Esophagus squamous epithelium (tissue), 5 donors: ENCODE data around the gene STK32C. TPM values are rescaled to one million over a fixed set of nuclear protein-coding genes. Genes with fewer than 3 reads are reported as not detected.

Source experiments
- DNase-seq: peaks from one replicate; lab custom pipeline; 2025; lab: John Stamatoyannopoulos, UW
- H3K27ac ChIP-seq, 4 donors: fragments of 200-600 bp; sonication (generic); one replicate each; pipeline ENCODE4 v1.5.1; 2016 to 2019; ENCODE audit warnings: mild to moderate bottlenecking in 1 of 4
- H3K27me3 ChIP-seq, 4 donors: fragments of 200-600 bp; sonication (generic); 1 replicate in 3 of 4; 2 replicates in 1 of 4; pipeline versions ENCODE4 v1.5.1 to v1.6.0; 2017 to 2021; ENCODE audit warnings: antibody characterized with exemption in 1 of 4
- H3K36me3 ChIP-seq, 3 donors: fragments of 200-600 bp; sonication (generic); one replicate each; pipeline ENCODE4 v1.5.1; 2016 to 2019
- H3K4me1 ChIP-seq, 3 donors: fragments of 200-600 bp; sonication (generic); one replicate each; pipeline ENCODE4 v1.5.1; 2017 to 2019
- H3K4me3 ChIP-seq, 4 donors: fragments of 200-600 bp; sonication (generic); 1 replicate in 3 of 4; 2 replicates in 1 of 4; pipeline ENCODE4 v1.5.1; 2016 to 2019; ENCODE audit warnings: mild to moderate bottlenecking in 2 of 4, moderate library complexity in 1 of 4
- H3K9me3 ChIP-seq, 3 donors: fragments of 200-600 bp; sonication (generic); one replicate each; pipeline ENCODE4 v1.5.1; 2016 to 2019
- POLR2A ChIP-seq, 4 donors: fragments of 450-650 bp; IDR thresholded peaks; one replicate each; pipeline ENCODE4 v1.6.1; 2017; ENCODE audit warnings: antibody characterized with exemption in 4 of 4, mild to moderate bottlenecking in 4 of 4, moderate library complexity in 3 of 4
- whole genome bisulfite sequencing, 2 donors: methylation state at CpG; one replicate each; pipeline ENCODE4 v1.1.5; 2018; 5-methylcytosine and 5-hydroxymethylcytosine counted together
- intact Hi-C: fragments of 100-400 bp; cut with DNase I; formaldehyde crosslinking; loops from one replicate; pipeline ENCODE4 v1.15.0; 2022
- total RNA-seq, 4 donors: library from RNA; depleted of rRNA; stranded (reverse); fragments of >200 nt; gene quantifications; one replicate each; pipeline ENCODE4 v1.1.0, GENCODE V29; 2016
- TF ChIP-seq, protein P1 (sequence below), 6 experiments: fragments of 450-650 bp in 4 of 6; fragments of 200-600 bp in 2 of 6; sonication (generic) in 2 of 6; IDR thresholded peaks; one replicate each; pipeline ENCODE4 v1.5.1; 2016 to 2019; ENCODE audit warnings: antibody characterized with exemption in 6 of 6, mild to moderate bottlenecking in 4 of 6, moderate library complexity in 4 of 6
- donor health status: DM: yes; HTN: yes; CAD: no.

STK32C gene
- total RNA-seq, 4 donors from 2014 or later = 2.3 to 5.5 (median 2.6) TPM

DNA sequence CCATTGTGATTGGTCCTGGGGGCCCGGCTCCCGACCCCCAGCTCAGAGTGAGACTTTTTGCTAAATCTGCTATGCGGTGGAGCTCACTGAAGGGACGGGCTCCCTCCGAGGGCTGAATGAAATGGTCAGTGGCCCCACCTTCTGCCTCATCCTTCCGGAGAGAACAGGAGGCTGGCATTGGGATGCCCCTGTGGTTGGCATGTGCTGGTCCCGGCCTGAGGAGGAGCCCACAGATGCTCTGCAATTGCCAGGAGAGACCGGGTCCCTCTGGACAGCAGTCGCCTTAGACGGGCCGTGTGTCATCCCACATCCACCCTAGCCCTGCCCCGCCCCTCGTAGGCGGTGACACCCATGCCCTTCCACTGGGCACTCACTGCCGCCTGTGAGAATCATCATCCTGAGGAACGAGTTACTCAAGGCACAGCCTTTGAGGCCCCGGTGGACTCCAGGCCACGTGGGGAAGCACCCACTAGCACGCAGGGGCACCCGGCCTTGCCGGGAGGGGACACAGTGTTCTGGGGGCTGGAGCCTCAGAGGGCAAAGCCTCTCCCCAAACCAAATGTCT, 142.3 kb downstream of the STK32C start:
- intact Hi-C loops = no loop called here
- no peak for DNase-seq
- H3K27ac ChIP-seq = no peak overlapping the region

DNA sequence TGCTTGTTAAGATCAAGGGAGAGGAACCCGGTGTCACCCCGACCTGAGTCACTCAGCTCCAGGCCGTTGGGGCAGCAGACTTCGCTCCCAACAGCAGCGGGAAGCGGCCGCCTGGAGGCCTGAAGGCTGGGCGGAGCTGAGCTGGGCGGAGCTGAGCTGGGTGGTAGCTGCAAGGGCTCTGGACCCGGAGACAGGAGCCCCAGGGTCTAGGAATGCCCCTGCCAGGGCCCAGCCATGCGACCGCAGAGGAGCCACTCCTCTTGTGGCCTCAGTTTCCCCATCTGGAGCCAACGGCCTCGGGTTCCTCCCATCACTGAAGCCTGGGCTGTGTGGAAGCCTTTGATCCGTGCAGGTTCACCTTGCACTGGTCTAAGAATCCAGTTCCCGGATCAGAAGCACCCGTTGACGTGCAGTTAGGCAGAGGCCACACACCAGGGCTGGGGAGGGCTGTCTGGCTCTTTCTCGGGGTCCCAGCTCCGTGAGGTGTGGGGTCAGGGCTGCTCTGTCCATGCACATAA, 142.9 kb downstream of the STK32C start:
- Histone ChIP-seq H3K36me3 (no peaks in the 10 kb centered on the region), H3K27me3 (peaks cover 0 to 48% (median 0%) of the 10 kb centered on the region in 4 donors), H3K9me3 (no peaks in the 10 kb centered on the region), H3K4me1 (peaks cover 0 to 9% (median 0%) of the 10 kb centered on the region in 3 donors), H3K27ac (no peak overlapping the region), H3K4me3 (no peak overlapping the region)
- 21 to 41% methylated on average over 8 to 10 of the region's 20 CpGs for WGBS, 2 donors
- TF ChIP-seq, protein P1, sequence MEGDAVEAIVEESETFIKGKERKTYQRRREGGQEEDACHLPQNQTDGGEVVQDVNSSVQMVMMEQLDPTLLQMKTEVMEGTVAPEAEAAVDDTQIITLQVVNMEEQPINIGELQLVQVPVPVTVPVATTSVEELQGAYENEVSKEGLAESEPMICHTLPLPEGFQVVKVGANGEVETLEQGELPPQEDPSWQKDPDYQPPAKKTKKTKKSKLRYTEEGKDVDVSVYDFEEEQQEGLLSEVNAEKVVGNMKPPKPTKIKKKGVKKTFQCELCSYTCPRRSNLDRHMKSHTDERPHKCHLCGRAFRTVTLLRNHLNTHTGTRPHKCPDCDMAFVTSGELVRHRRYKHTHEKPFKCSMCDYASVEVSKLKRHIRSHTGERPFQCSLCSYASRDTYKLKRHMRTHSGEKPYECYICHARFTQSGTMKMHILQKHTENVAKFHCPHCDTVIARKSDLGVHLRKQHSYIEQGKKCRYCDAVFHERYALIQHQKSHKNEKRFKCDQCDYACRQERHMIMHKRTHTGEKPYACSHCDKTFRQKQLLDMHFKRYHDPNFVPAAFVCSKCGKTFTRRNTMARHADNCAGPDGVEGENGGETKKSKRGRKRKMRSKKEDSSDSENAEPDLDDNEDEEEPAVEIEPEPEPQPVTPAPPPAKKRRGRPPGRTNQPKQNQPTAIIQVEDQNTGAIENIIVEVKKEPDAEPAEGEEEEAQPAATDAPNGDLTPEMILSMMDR (IDR thresholded peaks at IDR 0.05) = no peak
- no peak for TF ChIP-seq POLR2A (IDR thresholded peaks at IDR 0.05)
- intact Hi-C loops = no loop called here
- DNase-seq = no peak

More for the DNA sequence above, 142.3 kb downstream of the STK32C start:
- no peak overlapping the region for H3K4me3 ChIP-seq
- 87 to 100% methylated on average over 1 to 6 of the region's 21 CpGs for WGBS, 2 donors
- H3K27me3 ChIP-seq = peaks cover 0 to 55% (median 0%) of the 10 kb centered on the region in 4 donors
- no peaks in the 10 kb centered on the region for H3K36me3 ChIP-seq
- TF ChIP-seq, protein P1 (IDR thresholded peaks at IDR 0.05) = no peak
- no peak for TF ChIP-seq POLR2A (IDR thresholded peaks at IDR 0.05)
- no peaks in the 10 kb centered on the region for H3K9me3 ChIP-seq
- H3K4me1 ChIP-seq = peaks cover 0 to 9% (median 0%) of the 10 kb centered on the region in 3 donors

DNA sequence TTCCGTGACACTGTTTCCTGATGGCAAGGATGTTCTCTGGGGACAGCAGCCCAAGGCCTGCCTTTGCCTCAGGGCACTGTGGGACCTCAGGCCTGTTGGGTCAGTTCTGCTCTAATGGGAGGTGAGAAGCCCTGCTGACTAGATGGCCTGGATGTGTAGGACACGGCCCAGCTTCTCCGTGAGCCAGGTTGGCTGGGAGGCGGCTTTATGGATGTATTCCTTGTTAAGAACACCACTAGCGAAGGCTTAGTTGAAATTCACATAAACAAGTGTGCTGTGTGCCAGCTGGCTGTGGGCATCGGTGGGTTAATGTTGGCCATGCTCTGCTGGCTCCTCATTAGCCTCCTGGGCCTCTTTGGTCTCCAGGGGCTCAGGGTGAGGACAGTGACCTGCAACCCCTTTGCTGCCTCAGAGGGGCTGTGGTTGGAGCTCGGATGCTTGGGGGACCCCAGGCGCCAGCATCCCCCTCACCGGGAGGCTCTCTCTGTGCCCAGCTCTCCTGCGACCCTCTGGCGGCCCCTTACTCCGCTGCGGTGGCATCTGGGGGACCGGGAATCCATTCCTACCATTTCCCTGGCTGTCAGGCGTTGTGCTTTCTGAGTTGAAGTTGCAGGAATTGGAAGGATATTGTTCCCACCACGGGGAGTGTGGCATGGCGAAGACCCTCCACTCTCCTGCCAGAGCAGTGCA, 143.8 kb downstream of the STK32C start:
- TF ChIP-seq POLR2A (IDR thresholded peaks at IDR 0.05) = no peak
- TF ChIP-seq, protein P1 (IDR thresholded peaks at IDR 0.05) = no peak
- Histone ChIP-seq H3K36me3 (no peaks in the 10 kb centered on the region), H3K9me3 (no peaks in the 10 kb centered on the region), H3K4me1 (peaks cover 0 to 9% (median 0%) of the 10 kb centered on the region in 3 donors), H3K4me3 (no peak overlapping the region), H3K27me3 (peaks cover 0 to 39% (median 0%) of the 10 kb centered on the region in 4 donors), H3K27ac (no peak overlapping the region)
- no peak for DNase-seq
- intact Hi-C loops = no loop called here
- 72 to 94% methylated on average over 5 to 6 of the region's 17 CpGs for WGBS, 2 donors

DNA sequence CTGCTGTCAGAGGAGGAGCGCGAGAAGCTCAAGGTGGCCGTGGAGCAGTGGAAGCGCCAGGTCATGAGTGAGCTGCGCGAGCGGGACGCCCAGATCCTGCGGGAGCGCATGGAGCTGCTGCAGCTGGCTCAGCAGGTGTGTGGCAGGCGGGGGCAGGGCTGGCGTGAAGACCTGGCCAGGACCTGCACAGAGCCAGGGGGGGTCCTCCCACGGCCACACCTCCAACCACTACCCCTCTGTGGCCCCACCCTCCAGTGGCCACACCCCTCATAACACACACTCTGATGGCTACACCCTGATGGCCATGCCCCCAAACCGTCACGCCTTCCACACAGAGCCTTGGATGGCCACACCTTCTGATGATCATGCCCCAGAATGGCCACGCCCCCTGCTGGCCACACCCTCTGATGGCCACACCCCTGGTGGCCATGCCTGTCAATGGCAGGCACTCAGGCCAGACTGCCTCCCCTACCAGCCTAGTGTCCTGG, 144.4 kb downstream of the STK32C start:
- no peaks in the 10 kb centered on the region for H3K36me3 ChIP-seq
- H3K27me3 ChIP-seq = peaks cover 0 to 34% (median 0%) of the 10 kb centered on the region in 4 donors
- H3K4me3 ChIP-seq = no peak overlapping the region
- no peak for DNase-seq
- WGBS, 2 donors = 28 to 68% methylated on average over 3 to 8 of the region's 16 CpGs
- H3K27ac ChIP-seq = no peak overlapping the region
- no peaks in the 10 kb centered on the region for H3K9me3 ChIP-seq
- TF ChIP-seq, protein P1 (IDR thresholded peaks at IDR 0.05) = peak in 2 of 6 experiments; percentile 15 to 39
- no peak for TF ChIP-seq POLR2A (IDR thresholded peaks at IDR 0.05)
- peaks cover 0 to 9% (median 0%) of the 10 kb centered on the region in 3 donors for H3K4me1 ChIP-seq
- intact Hi-C loops = no loop called here
